KOPT-K1 (cell line): ENCODE results near the gene GDF11.
A peak's percentile ranks its signal among the peaks of the same experiment; 100 is the strongest.

Source experiments
- H3K27ac ChIP-seq: fragments of 200-600 bp; sonication (generic); 2 replicates; pipeline ENCODE4 v1.5.1; 2016; ENCODE audit warnings: antibody characterized with exemption, mild to moderate bottlenecking, low read depth, low read length; ENCODE audit not compliant: poor library complexity, severe bottlenecking
- H3K36me3 ChIP-seq: fragments of 200-600 bp; sonication (generic); 2 replicates; pipeline ENCODE4 v1.5.1; 2017; ENCODE audit warnings: antibody characterized with exemption, mild to moderate bottlenecking, low read length, moderate library complexity; ENCODE audit not compliant: insufficient read depth
- H3K9me3 ChIP-seq: fragments of 200-600 bp; sonication (generic); 2 replicates; pipeline ENCODE4 v1.5.1; 2017; ENCODE audit warnings: antibody characterized with exemption, low read length, mild to moderate bottlenecking; ENCODE audit not compliant: insufficient read depth, poor library complexity, severe bottlenecking

The GDF11 gene

GRCh38 chr12:55703901-55704761 is 38.8 kb upstream of the GDF11 start:
- no peak overlapping the region for H3K27ac ChIP-seq
- H3K9me3 ChIP-seq: no peaks in the 10 kb centered on the region
- H3K36me3 ChIP-seq: no peaks in the 10 kb centered on the region

GRCh38 chr12:55704824-55705718 is 37.9 kb upstream of the GDF11 start:
- Histone ChIP-seq H3K9me3 (no peaks in the 10 kb centered on the region), H3K36me3 (no peaks in the 10 kb centered on the region), H3K27ac (no peak overlapping the region)

DNA sequence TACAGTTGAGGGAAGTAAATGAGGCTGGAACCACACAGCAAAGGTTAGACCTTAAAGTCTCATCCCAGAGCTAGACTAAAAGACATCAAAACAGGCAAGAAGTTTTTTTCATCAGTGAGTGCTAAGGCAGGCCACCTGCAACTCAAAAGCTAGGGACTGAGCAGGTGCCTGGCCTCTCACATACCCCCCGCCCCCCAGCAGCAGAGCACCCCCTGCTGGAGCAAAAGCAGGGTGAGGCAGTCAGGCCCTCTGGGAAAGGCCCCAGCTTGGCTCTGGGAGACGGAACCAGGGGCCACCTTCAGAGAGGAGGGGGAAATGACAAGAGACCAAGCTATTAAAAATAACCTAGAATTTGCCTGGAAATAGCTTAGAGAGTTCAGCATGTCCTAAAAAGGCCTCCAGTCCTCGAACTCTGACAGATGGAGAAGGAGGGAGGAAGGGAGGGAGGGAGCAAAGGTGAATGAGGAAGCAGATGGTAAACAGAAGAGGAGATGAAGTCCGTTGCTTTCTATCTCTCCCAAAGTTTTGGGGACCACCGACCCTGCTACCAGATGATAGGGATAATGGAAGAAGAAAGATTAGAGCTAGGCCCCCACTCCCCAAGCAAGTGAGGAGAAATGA is 37.0 kb upstream of the GDF11 start:
- no peaks in the 10 kb centered on the region for H3K36me3 ChIP-seq
- no peaks in the 10 kb centered on the region for H3K9me3 ChIP-seq
- no peak overlapping the region for H3K27ac ChIP-seq

DNA sequence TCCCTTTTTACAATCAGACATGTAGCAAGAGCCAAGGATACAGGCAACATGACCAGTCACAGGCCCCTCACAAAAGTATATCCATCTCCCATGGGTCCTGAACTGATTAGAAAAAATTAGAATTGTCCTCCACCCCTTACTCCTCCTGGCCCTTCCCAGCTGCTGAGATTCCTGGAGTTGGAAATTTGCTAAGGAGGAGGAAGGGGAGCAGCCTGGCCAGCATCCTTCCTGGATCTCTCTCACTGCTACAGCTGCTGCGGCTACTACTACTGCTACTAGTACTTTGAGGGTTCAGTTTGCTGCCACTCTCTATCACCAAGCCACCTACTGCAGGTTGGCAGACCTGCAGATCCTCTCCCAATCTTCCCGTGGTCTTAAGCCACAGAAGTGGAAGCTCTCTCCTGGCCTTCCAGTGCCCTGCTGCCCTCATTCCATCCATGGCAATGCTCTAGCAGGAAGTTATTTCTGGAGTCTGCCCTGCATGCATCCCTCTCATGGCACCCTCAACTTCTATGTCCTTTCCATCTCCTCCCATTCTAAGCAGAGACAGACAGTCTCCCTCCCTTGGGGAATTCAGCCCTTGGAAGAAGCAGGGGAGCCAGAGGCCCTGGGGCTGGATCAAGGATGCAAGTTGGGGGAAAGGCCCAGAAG is 36.2 kb upstream of the GDF11 start:
- H3K27ac ChIP-seq: no peak overlapping the region
- H3K9me3 ChIP-seq: no peaks in the 10 kb centered on the region
- H3K36me3 ChIP-seq: no peaks in the 10 kb centered on the region

GRCh38 chr12:55707219-55707671 is 35.7 kb upstream of the GDF11 start:
- Histone ChIP-seq H3K9me3 (no peaks in the 10 kb centered on the region), H3K36me3 (no peaks in the 10 kb centered on the region), H3K27ac (no peak overlapping the region)

GRCh38 chr12:55707841-55708694 is 34.9 kb upstream of the GDF11 start, which contains the start of gene ITGA7:
TSS of gene ITGA7 (minus strand) at chr12:55707904. CDS start at chr12:55707682, 222 bp downstream.
- H3K9me3 ChIP-seq: no peaks in the 10 kb centered on the region
- no peak within 1 kb of the TSS for H3K27ac ChIP-seq
- H3K36me3 ChIP-seq: no peaks in the 10 kb centered on the region

- no peaks in the 10 kb centered on the region for H3K9me3 ChIP-seq
- H3K27ac ChIP-seq: no peak overlapping the region
- H3K36me3 ChIP-seq: no peaks in the 10 kb centered on the region
These were observed 34.2 kb upstream of the GDF11 start for GRCh38 chr12:55708695-55709233.

GRCh38 chr12:55711786-55712553 is 31.0 kb upstream of the GDF11 start:
- Histone ChIP-seq H3K9me3 (no peaks in the 10 kb centered on the region), H3K27ac (no peak overlapping the region), H3K36me3 (no peaks in the 10 kb centered on the region)

DNA sequence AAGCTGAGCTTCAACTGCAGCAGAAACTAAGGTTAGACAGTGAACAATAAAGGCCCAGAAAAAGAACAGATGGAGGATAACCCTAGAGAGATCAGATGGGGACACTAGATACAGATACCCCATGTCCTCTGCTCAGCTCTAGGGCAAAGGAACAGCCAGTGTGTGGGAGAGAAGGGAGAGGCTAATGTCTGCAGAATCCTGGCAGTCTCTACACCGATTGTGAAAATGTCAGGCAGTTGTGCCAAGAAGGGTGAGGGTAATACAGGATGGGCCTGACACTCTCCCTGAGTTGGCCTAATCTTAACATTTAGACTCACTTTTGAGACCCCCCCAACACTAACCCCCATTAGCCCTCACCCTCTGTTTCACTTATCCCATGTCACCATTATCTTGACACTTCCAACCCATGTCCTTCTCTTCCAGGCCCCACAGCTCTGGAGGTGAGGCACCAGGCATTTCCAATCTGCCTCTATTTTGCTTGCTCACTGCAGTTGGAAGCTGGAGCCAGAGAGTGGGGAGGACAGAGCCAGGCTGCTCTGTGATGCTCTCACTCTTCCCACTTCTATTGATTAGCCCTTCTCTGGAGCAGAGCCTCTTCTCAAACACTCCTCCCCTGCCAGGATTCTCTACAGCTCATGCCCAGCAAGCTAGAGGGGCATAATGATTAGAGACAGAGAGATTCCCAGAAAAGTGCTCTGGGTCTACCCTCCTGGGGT is 30.1 kb upstream of the GDF11 start:
- Histone ChIP-seq H3K36me3 (no peaks in the 10 kb centered on the region), H3K9me3 (no peaks in the 10 kb centered on the region), H3K27ac (no peak overlapping the region)

DNA sequence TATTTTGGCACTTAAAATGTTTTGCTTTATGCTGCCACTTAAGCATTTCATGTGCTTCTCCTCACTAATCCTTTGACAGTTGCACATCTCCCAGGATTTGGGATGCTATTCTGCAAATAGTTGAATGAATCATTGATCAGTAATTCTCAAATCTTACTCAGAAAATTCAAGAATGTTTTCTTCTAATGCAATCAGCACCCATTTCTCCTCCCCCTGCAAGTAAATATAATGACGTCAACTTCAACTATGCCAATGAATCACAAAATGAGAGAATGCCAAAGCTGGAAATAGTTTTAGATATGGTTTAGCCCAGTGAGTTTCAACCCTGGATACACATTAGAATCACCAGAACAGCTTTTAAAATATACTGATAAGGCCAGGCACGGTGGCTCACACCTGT is 29.2 kb upstream of the GDF11 start:
- Histone ChIP-seq H3K9me3 (no peaks in the 10 kb centered on the region), H3K36me3 (peaks cover 7% of the 10 kb centered on the region; the same call in 1 of the 2 replicates), H3K27ac (no peak overlapping the region)

DNA sequence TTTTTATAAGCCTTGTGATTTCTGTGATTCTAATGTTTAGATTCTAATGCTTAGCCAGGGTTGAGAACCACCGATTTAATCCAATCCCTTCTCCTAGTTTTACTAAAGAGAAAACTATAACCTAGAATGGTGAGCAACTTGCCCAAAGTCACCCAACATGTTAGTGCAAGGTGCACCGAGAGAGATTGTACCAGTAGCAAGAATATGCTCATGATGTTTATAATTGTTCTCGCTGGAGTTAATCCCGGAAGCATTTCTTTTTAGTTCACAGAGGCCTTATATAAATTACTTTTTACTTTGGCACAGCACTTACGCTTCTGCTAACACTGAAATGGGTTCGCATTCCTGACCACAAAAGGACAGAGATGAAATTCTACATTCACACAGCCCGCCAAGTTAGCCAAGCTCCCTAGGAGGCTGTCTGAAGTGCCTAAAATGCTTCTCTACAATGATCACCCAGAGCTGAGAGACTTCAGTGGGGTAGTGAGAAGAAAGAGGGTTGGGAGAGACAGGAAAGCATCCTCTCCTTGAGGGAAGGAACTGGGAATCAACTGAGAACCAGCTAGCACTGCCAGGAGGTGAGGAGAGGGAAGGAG is 27.7 kb upstream of the GDF11 start:
- Histone ChIP-seq H3K27ac (peak overlapping the region; percentile 80), H3K36me3 (peaks cover 22% of the 10 kb centered on the region; the same call in 1 of the 2 replicates), H3K9me3 (no peaks in the 10 kb centered on the region)

- Histone ChIP-seq H3K36me3 (peaks cover 30% of the 10 kb centered on the region; the same call in 1 of the 2 replicates), H3K9me3 (no peaks in the 10 kb centered on the region), H3K27ac (peak within 1 kb of the TSS; percentile 80)
These were observed 26.9 kb upstream of the GDF11 start, which contains the start of gene BLOC1S1 for GRCh38 chr12:55715833-55716581. TSS of gene BLOC1S1 (plus strand) at chr12:55716046. CDS start at chr12:55716052, 6 bp downstream.
